Vagina (tissue), 2 donors: Measurements from ENCODE around the gene WIPF2. TPM values are rescaled to one million over a fixed set of nuclear protein-coding genes. Genes with fewer than 3 reads are reported as not detected.

Source experiments
- DNase-seq, 2 donors: peaks; one replicate each; pipeline ENCODE4 v3.0.0-alpha.2; 2017; ENCODE audit errors: extremely low spot score in 2 of 2
- H3K27ac ChIP-seq: fragments of 200-600 bp; sonication (generic); one replicate; pipeline ENCODE4 v1.5.1; 2019
- H3K27me3 ChIP-seq: fragments of 200-600 bp; sonication (generic); one replicate; pipeline ENCODE4 v1.5.1; 2019
- H3K36me3 ChIP-seq, 2 donors: fragments of 200-600 bp; sonication (generic); one replicate each; pipeline ENCODE4 v1.5.1; 2017 to 2019
- H3K4me1 ChIP-seq: fragments of 200-600 bp; sonication (generic); one replicate; pipeline ENCODE4 v1.5.1; 2019
- H3K4me3 ChIP-seq, 2 donors: fragments of 200-600 bp; sonication (generic); 1 replicate in 1 of 2; 2 replicates in 1 of 2; pipeline ENCODE4 v1.5.1; 2016 to 2019
- H3K9me3 ChIP-seq: fragments of 200-600 bp; sonication (generic); one replicate; pipeline ENCODE4 v1.5.1; 2019
- POLR2A ChIP-seq, 2 donors: fragments of 450-650 bp; IDR thresholded peaks; one replicate each; pipeline ENCODE4 v1.6.1; 2017; ENCODE audit warnings: antibody characterized with exemption in 2 of 2, mild to moderate bottlenecking in 2 of 2, moderate library complexity in 2 of 2
- POLR2AphosphoS5 ChIP-seq, 2 donors: sonication (generic); formaldehyde crosslinking; IDR thresholded peaks; one replicate each; pipeline ENCODE4 v1.9.0; 2017; ENCODE audit warnings: antibody characterized with exemption in 2 of 2, mild to moderate bottlenecking in 2 of 2, low read depth in 1 of 2; ENCODE audit not compliant: insufficient read depth in 1 of 2
- intact Hi-C: fragments of 100-400 bp; cut with DNase I; formaldehyde crosslinking; loops from one replicate; pipeline ENCODE4 v1.15.1; 2023
- total RNA-seq: library from RNA; depleted of rRNA; stranded (reverse); fragments of >200 nt; gene quantifications from one replicate; pipeline ENCODE4 v1.2.3, GENCODE V29; 2016
- TF ChIP-seq, protein P1 (sequence below), 3 experiments: fragments of 450-650 bp in 2 of 3; fragments of 200-600 bp in 1 of 3; sonication (generic) in 1 of 3; IDR thresholded peaks; one replicate each; pipeline ENCODE4 v1.5.1; 2017 to 2019; ENCODE audit warnings: antibody characterized with exemption in 3 of 3, mild to moderate bottlenecking in 2 of 3, moderate library complexity in 2 of 3

Gene WIPF2
- total RNA-seq, 1 donor from 2014 or later = 10.6 TPM

DNA sequence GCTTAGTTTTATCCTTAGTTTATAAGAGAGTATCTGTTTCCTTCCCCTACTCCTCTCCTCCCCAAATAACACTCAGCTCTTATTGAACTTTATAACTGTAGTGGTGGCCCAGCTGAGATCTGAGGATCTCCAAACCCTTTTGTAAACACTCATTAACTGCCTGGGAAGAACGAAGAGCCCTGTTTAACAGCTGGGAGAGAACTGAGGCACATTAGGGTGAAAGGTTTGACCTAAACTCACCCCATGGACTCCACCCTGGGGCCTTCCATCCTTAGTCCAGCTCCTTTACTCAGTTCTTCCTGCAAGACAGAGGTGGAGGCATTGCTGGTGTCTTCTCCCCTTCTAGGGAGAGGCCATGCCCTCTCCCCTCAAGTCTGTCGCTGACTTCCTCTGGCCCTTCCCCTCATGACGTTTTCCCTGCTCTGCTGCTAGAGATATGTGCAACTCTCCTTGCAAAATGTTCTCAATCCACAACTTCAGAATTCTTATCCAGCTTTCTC, 88.7 kb downstream of the WIPF2 start:
- intact Hi-C loops = loop anchor here (10.0 kb wide), 1 partner anchor 137 kb away; the partner anchor contains the start of gene IGFBP4
- Histone ChIP-seq H3K4me1 (peaks cover 92% of the 10 kb centered on the region), H3K36me3 (no peaks in the 10 kb centered on the region), H3K27me3 (no peaks in the 10 kb centered on the region), H3K4me3 (no peak overlapping the region), H3K9me3 (no peaks in the 10 kb centered on the region), H3K27ac (peak overlapping the region; percentile 88)
- DNase-seq = no peak
- TF ChIP-seq POLR2AphosphoS5 (IDR thresholded peaks at IDR 0.05; ENCODE audit: insufficient read depth in 1 of 2, low read depth in 1 of 2) = no peak
- no peak for TF ChIP-seq POLR2A (IDR thresholded peaks at IDR 0.05)
- TF ChIP-seq, protein P1, sequence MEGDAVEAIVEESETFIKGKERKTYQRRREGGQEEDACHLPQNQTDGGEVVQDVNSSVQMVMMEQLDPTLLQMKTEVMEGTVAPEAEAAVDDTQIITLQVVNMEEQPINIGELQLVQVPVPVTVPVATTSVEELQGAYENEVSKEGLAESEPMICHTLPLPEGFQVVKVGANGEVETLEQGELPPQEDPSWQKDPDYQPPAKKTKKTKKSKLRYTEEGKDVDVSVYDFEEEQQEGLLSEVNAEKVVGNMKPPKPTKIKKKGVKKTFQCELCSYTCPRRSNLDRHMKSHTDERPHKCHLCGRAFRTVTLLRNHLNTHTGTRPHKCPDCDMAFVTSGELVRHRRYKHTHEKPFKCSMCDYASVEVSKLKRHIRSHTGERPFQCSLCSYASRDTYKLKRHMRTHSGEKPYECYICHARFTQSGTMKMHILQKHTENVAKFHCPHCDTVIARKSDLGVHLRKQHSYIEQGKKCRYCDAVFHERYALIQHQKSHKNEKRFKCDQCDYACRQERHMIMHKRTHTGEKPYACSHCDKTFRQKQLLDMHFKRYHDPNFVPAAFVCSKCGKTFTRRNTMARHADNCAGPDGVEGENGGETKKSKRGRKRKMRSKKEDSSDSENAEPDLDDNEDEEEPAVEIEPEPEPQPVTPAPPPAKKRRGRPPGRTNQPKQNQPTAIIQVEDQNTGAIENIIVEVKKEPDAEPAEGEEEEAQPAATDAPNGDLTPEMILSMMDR (IDR thresholded peaks at IDR 0.05) = no peak

DNA sequence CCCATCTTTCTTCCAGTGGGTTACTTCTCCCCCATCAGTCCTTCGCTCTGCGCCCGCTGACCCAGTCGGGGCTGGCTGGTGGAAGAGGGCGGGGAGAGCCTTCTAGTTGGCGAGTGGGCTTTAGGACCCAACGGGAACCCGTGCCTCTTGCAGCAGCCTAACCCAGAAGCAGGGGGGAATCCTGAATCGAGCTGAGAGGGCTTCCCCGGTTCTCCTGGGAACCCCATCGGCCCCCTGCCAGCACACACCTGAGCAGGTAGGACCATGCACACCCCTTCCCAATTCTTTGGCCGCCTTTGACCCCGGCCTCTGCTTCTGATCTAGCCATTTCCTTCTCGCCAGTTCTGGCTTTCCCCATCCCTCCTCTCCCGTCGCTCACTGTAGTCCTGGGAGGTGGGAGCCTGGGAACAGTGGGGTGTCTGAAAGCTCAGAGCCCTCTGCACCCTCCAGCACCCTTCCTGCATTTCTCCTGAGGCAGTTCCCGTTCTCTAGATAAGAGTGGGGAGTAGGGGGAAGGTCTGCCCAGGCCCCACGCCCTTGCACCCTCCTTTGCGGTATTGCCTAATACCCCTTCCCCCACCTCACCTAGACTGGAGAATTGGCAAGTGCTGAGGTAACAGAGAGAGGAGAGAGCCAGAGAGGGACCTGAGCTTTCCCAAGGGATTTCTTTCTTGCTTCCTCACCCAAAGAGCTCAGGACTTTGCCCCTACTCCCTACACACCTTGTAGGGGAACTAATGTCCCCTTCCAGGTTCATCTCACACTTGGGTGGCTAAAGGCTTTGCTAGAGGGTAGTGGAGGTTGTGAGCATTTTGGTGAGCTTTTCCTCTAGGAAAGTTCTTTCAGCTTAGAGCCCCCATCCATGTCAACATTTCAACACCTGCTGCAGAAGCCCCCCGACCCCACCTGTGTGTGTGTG, 90.2 kb downstream of the WIPF2 start, which contains the start of gene RARA:
Gene RARA (plus strand): TSS at position 150 of the 918 bp plus-strand sequence. CDS start 22,039 bp downstream, outside the sequence.
- intact Hi-C loops = loop anchor here (10.0 kb wide), 1 partner anchor 136 kb away; the partner anchor contains the start of gene IGFBP4
- H3K27ac ChIP-seq = peak within 1 kb of the TSS; percentile 88
- no peak for DNase-seq
- peaks cover 92% of the 10 kb centered on the region for H3K4me1 ChIP-seq
- no peaks in the 10 kb centered on the region for H3K9me3 ChIP-seq
- no peaks in the 10 kb centered on the region for H3K27me3 ChIP-seq
- H3K4me3 ChIP-seq = peak within 1 kb of the TSS; percentile 49 to 55
- H3K36me3 ChIP-seq = no peaks in the 10 kb centered on the region
- peak in 1 of 2 donors; percentile 39 for TF ChIP-seq POLR2AphosphoS5 (IDR thresholded peaks at IDR 0.05; ENCODE audit: insufficient read depth in 1 of 2, low read depth in 1 of 2)
- TF ChIP-seq, protein P1 (IDR thresholded peaks at IDR 0.05) = no peak

DNA sequence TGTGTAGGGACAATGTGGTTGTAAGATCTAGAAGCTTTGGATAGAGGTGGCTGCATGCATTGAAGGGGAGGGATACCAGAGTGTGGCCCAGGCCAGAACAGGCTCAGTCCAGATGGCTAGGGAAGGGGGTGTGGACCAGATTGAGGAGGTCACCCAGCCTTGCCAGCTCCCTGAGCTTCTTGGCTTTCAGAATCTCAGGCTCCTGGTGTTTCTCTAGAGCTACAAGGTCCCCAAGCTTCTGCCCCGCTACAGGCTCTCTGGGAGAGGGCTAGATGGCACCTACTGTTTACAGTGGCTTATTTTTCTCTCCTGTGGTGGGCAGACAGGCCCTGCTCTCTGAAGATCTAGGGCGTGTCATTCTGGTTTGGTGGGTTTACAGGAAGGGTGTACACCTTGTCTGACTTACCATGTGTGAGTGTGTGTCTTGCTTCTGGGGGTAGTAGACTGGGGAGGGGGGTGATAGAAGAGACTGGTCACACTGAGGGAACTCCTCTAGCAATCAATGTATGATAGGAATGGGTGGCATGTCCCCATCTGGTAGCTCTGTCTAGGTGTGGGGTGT, 90.9 kb downstream of the WIPF2 start:
- intact Hi-C loops = loop anchor here (10.0 kb wide), 1 partner anchor 135 kb away; the partner anchor contains the start of gene IGFBP4
- TF ChIP-seq POLR2AphosphoS5 (IDR thresholded peaks at IDR 0.05; ENCODE audit: insufficient read depth in 1 of 2, low read depth in 1 of 2) = no peak
- TF ChIP-seq, protein P1 (IDR thresholded peaks at IDR 0.05) = no peak
- no peak for TF ChIP-seq POLR2A (IDR thresholded peaks at IDR 0.05)
- no peak for DNase-seq

DNA sequence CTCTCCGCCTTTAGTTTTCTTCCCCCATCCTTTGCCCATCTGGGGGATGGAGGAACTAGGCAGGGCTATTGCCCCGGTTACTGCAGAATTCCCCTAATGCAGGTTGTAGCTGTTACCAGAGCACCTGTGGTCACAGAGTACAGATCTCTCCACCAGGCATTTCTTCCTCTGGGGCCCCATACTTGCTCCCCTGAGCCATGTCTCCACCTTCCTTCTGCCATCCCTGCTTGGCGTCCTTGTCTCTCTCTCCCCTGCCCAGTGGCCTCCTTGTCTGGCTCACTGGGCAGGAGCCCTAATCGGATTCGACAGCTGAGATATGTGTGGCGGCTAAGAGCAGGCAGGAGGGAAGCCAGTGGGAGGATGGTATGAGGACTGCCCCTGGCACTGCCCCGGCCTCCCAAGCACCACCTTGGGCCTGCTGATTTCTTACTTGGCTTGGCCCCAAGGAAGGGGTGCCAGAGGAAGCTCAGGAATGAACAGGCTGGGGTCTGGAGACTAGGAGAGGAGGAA, 91.8 kb downstream of the WIPF2 start:
- Histone ChIP-seq H3K4me1 (peaks cover 100% of the 10 kb centered on the region), H3K36me3 (no peaks in the 10 kb centered on the region), H3K27ac (peak overlapping the region; percentile 70), H3K4me3 (no peak overlapping the region), H3K27me3 (no peaks in the 10 kb centered on the region), H3K9me3 (no peaks in the 10 kb centered on the region)
- DNase-seq = peak in 1 of 2 donors; percentile 92
- intact Hi-C loops = no loop called here
- TF ChIP-seq, protein P1 (IDR thresholded peaks at IDR 0.05) = no peak
- no peak for TF ChIP-seq POLR2AphosphoS5 (IDR thresholded peaks at IDR 0.05; ENCODE audit: insufficient read depth in 1 of 2, low read depth in 1 of 2)
- TF ChIP-seq POLR2A (IDR thresholded peaks at IDR 0.05) = no peak

More for the DNA sequence above, 90.9 kb downstream of the WIPF2 start:
- H3K27ac ChIP-seq = peak overlapping the region; percentile 88
- no peaks in the 10 kb centered on the region for H3K27me3 ChIP-seq
- no peaks in the 10 kb centered on the region for H3K9me3 ChIP-seq
- no peaks in the 10 kb centered on the region for H3K36me3 ChIP-seq
- peaks cover 92% of the 10 kb centered on the region for H3K4me1 ChIP-seq
- peak overlapping the region; percentile 49 to 55 for H3K4me3 ChIP-seq
